ENCODE results near the gene MOCOS.

The MOCOS gene

DNA sequence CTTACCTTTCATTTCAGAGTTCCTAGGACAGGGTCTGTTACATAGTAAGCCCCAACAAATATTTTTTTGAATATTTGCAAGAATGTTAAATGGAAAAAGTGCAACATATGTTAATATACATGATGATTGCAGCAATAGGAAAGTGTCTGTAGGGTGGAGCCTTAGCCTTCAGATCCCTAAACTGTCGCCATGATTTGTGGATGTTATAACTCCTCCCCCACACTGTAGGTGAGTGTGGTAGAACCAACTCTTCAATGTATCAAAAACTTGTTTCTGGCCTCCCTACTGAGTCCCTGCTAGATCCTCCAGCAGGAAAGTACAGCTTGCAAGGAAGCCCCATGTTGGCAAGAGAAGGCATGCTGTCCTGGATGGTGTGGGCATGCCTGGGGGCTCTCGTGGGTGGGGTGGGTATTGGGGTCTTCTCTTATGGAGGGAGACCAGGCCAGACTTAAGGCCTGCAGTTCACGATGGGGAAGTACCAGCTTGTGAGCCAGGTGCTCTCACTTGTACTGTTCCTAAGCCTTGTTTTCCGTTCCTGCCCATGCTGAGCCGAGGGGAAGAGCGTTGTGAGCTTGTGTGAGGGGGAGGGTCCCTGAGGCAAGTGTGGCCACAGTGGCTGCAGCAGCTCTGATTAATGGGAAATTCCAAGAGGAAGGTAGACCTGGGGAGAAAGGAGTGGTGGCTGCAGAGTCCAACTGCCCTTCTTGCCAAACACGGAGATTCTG lies 121.6 kb downstream of the MOCOS start:
- no peak for DNase-seq

- DNase-seq, result no peak
Observed at GRCh38 chr18:36309436-36310391, 122.4 kb downstream of the MOCOS start.

- DNase-seq, result no peak
Observed at GRCh38 chr18:36311026-36311570, 123.8 kb downstream of the MOCOS start.

GRCh38 chr18:36312806-36313395 lies 125.6 kb downstream of the MOCOS start:
- DNase-seq, result no peak

- DNase-seq, result no peak
Observed at GRCh38 chr18:36314098-36314497, 126.8 kb downstream of the MOCOS start.

DNA sequence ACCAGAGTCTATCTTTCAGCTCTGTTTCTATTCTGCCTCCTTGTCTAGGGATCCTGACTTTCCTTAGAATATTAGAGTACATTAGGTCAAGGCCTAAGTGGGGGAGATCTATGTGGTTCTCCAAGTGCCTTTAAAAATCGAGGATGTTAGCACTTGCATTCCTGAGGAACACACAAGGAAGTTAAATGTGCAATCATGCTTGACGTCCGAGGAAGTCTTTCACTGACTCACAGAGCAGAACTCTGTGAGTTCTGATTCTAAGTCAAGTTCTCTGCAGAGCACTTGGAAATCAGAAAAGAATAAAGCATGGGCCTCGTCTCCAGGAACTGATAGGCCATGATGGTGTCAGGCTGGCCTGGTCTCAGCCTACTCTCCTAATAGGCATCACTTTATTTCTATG lies 127.5 kb downstream of the MOCOS start:
- no peak for DNase-seq

GRCh38 chr18:36315736-36316135 lies 128.4 kb downstream of the MOCOS start:
- DNase-seq, result no peak

- DNase-seq, result no peak
Observed at GRCh38 chr18:36316246-36316645, 128.9 kb downstream of the MOCOS start.
